Hepatocyte (in vitro differentiated cells): ENCODE measurements around the gene RBM47. TPM values are rescaled to one million over a fixed set of nuclear protein-coding genes. Genes with fewer than 3 reads are reported as not detected.
A peak's percentile ranks its signal among the peaks of the same experiment; 100 is the strongest.

Experiments
- DNase-seq: peaks from one replicate; pipeline ENCODE4 v3.0.0-alpha.2; 2016; ENCODE audit warnings: low spot score
- H2AFZ ChIP-seq: fragments of 200-600 bp; sonication (generic); 2 replicates; pipeline ENCODE4 v1.6.0; 2016; ENCODE audit warnings: antibody characterized with exemption, mild to moderate bottlenecking
- H3K27ac ChIP-seq: fragments of 200-600 bp; sonication (generic); 2 replicates; pipeline ENCODE4 v1.5.1; 2016; ENCODE audit warnings: mild to moderate bottlenecking
- H3K27me3 ChIP-seq: fragments of 200-600 bp; sonication (generic); 2 replicates; pipeline ENCODE4 v1.6.1; 2016
- H3K36me3 ChIP-seq: fragments of 200-600 bp; sonication (generic); replicated peaks from 2 replicates; pipeline ENCODE4 v1.5.1; 2016; ENCODE audit warnings: low read depth; ENCODE audit not compliant: insufficient read depth
- H3K4me1 ChIP-seq: fragments of 200-600 bp; sonication (generic); 2 replicates; pipeline ENCODE4 v1.5.1; 2016; ENCODE audit warnings: mild to moderate bottlenecking, moderate library complexity; ENCODE audit not compliant: insufficient read depth
- H3K4me2 ChIP-seq: fragments of 200-600 bp; sonication (generic); 2 replicates; pipeline ENCODE4 v1.6.0; 2016
- H3K4me3 ChIP-seq: fragments of 200-600 bp; sonication (generic); 2 replicates; pipeline ENCODE4 v1.5.1; 2016; ENCODE audit warnings: mild to moderate bottlenecking
- H3K79me2 ChIP-seq: fragments of 200-600 bp; sonication (generic); 2 replicates; pipeline ENCODE4 v1.6.0; 2017; ENCODE audit warnings: mild to moderate bottlenecking
- H3K9me2 ChIP-seq: fragments of 200-600 bp; sonication (generic); replicated peaks from 2 replicates; pipeline ENCODE4 v1.6.0; 2017; ENCODE audit warnings: mild to moderate bottlenecking; ENCODE audit not compliant: insufficient read depth
- H3K9me3 ChIP-seq: fragments of 200-600 bp; sonication (generic); 2 replicates; pipeline ENCODE4 v1.5.1; 2016; ENCODE audit warnings: low read depth, mild to moderate bottlenecking
- H4K20me1 ChIP-seq: fragments of 200-600 bp; sonication (generic); 2 replicates; pipeline ENCODE4 v1.6.0; 2016; ENCODE audit warnings: mild to moderate bottlenecking; ENCODE audit not compliant: insufficient read depth, poor library complexity, severe bottlenecking
- EZH2 ChIP-seq: fragments of 200-600 bp; sonication (generic); IDR thresholded peaks from 2 replicates; pipeline ENCODE4 v1.6.1; 2016; ENCODE audit warnings: antibody characterized with exemption, mild to moderate bottlenecking, borderline replicate concordance
- EZH2phosphoT487 ChIP-seq: fragments of 200-600 bp; sonication (generic); IDR thresholded peaks from one replicate; pipeline ENCODE4 v1.6.1; 2018; ENCODE audit warnings: antibody characterized with exemption, mild to moderate bottlenecking, low read depth, moderate library complexity; ENCODE audit not compliant: unreplicated experiment, severe bottlenecking
- WGBS: methylation state at CpG from one replicate; pipeline ENCODE4 v1.1.6; 2016; ENCODE audit warnings: low lambda C conversion rate; ENCODE audit errors: missing lambda C conversion rate; 5-methylcytosine and 5-hydroxymethylcytosine counted together
- polyA plus RNA-seq: library from polyadenylated mRNA; unstranded; fragments of >200 nt; fragmentation: Nextera tagmentation; extraction: Ambion mirVana; gene quantifications from 2 replicates; pipeline ENCODE4 v1.2.1, GENCODE V29; 2016
- total RNA-seq: library from RNA; depleted of rRNA; stranded (reverse); fragments of >200 nt; gene quantifications from 2 replicates; pipeline ENCODE4 v1.2.3, GENCODE V29; 2014
- TF ChIP-seq, protein P1 (sequence below): fragments of 200-600 bp; sonication (generic); IDR thresholded peaks from 2 replicates; pipeline ENCODE4 v1.5.1; 2016; ENCODE audit warnings: antibody characterized with exemption, mild to moderate bottlenecking; ENCODE audit not compliant: poor library complexity

Gene RBM47
- total and polyA plus RNA-seq, 2 experiments from 2014 or later: 49.8 to 137 TPM

DNA sequence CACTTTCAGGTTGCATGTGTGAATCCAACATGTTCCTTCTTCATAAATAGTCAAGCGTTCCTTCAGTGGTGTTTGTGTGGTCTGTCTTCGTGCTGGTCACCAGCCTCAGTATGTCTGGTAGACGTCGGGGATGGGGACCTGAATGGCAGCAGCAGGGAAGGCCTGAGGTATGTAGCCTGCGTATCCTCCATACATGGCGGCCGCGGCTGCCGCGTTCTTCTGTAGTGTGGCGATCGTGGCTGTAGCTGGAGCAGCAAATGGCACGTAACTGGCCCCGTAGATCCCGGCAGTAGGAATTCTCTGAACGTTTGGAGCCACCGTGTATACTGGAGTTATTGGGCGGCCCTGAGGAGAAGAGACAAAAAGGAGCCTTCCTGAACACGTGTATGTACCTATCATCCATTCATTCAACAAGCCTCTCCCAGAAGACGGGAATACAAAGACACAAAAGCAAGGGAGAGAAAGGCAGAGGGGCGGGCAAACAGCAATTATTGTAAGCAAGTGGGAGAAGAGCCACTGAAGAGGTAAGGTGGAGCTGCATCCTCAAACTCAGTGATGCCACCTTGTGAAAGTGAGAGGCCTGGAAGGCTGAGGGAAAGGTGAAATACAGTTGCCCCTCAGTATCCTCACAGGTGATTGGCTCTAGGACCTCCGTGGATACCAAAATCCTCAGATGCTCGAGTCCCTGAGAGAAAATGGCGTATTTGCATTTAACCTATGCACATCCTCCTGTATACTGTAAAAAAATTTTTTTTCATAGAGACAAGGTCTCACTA lies 203.7 kb downstream of the RBM47 start:
- Histone ChIP-seq H3K36me3 (no peaks in the 10 kb centered on the region), H4K20me1 (no peaks in the 10 kb centered on the region), H3K9me3 (no peaks in the 10 kb centered on the region), H3K27ac (no peak overlapping the region), H3K4me2 (no peak overlapping the region), H2AFZ (no peak overlapping the region), H3K27me3 (no peaks in the 10 kb centered on the region), H3K4me3 (no peak overlapping the region), H3K9me2 (no peaks in the 10 kb centered on the region), H3K4me1 (peaks cover 5% of the 10 kb centered on the region), H3K79me2 (peaks cover 19% of the 10 kb centered on the region)
- 97% methylated on average over 24 of the region's 24 CpGs for WGBS
- TF ChIP-seq EZH2phosphoT487 (no peak), EZH2 (no peak)
- TF ChIP-seq, protein P1, sequence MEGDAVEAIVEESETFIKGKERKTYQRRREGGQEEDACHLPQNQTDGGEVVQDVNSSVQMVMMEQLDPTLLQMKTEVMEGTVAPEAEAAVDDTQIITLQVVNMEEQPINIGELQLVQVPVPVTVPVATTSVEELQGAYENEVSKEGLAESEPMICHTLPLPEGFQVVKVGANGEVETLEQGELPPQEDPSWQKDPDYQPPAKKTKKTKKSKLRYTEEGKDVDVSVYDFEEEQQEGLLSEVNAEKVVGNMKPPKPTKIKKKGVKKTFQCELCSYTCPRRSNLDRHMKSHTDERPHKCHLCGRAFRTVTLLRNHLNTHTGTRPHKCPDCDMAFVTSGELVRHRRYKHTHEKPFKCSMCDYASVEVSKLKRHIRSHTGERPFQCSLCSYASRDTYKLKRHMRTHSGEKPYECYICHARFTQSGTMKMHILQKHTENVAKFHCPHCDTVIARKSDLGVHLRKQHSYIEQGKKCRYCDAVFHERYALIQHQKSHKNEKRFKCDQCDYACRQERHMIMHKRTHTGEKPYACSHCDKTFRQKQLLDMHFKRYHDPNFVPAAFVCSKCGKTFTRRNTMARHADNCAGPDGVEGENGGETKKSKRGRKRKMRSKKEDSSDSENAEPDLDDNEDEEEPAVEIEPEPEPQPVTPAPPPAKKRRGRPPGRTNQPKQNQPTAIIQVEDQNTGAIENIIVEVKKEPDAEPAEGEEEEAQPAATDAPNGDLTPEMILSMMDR: no peak
- no peak for DNase-seq

DNA sequence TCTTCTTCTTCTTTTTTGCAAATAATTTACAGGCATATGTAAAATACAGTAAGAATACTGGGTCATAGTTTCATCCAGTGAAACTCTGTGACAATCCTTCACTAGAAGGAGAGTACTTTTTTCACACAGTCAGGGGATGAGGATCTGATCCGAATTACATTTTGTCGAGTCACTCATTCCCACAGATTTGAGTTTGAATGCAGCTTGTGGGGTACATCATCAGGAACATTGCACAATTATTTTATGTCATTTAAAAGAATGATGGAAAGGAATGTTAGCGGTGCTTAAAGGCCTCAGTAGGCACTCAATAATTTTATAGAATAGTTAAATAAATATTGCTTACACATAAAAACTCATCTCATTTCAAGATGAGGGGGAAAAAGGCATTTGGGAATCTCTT lies 205.9 kb downstream of the RBM47 start:
- H3K9me2 ChIP-seq: no peaks in the 10 kb centered on the region
- H3K4me2 ChIP-seq: no peak overlapping the region
- peak overlapping the region; percentile 9 for H3K27ac ChIP-seq
- 81% methylated on average over 3 of the region's 3 CpGs for WGBS
- no peak overlapping the region for H3K4me3 ChIP-seq
- H3K27me3 ChIP-seq: no peaks in the 10 kb centered on the region
- H4K20me1 ChIP-seq: no peaks in the 10 kb centered on the region
- H3K9me3 ChIP-seq: no peaks in the 10 kb centered on the region
- no peaks in the 10 kb centered on the region for H3K36me3 ChIP-seq
- H3K79me2 ChIP-seq: peaks cover 9% of the 10 kb centered on the region
- H2AFZ ChIP-seq: no peak overlapping the region
- DNase-seq: no peak
- TF ChIP-seq EZH2 (no peak), EZH2phosphoT487 (no peak)
- TF ChIP-seq, protein P1: no peak
- peaks cover 12% of the 10 kb centered on the region for H3K4me1 ChIP-seq

DNA sequence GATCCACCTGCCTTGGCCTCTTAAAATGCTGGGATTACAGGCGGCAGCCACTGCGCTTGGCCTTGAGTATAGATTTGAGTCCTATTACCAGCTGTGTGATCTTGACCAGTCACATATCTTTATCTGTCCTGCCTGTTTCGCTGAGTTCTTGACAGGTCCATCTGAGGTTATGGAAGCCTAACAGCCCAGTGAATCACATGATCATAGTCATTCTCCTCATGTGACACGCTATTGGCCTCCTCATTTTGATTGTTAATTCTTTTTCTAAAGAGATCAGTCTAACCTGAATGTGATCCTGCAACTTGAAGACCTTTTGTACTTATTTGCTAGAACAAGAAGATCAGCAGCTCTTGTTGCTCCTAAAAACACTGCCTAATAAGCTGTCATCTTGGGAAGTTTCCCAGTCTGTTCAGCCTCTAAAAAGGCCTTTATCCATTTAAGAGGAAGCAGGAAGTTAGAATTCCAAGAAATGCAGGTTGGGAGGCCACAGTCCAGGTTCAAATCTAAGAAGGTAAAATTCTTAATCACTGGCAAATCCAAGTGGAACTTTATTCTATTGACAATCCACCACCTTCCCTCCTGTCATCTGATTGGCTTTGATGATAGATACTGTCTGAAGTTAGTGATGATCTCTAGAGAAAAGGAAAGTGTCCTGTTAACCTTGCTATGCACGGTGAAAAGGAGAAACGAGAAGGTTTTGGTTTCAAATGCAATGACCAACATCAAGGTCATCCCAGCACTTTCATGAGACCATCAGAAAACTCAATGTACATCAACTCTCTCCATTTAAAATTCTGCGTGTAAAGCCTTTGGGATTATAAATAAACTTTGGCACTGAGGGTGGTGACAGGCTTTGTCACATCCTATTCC lies 207.6 kb downstream of the RBM47 start:
- Histone ChIP-seq H3K36me3 (no peaks in the 10 kb centered on the region), H3K4me3 (no peak overlapping the region), H4K20me1 (no peaks in the 10 kb centered on the region), H2AFZ (no peak overlapping the region), H3K79me2 (peaks cover 3% of the 10 kb centered on the region), H3K27ac (peak overlapping the region; percentile 42), H3K9me2 (no peaks in the 10 kb centered on the region), H3K27me3 (no peaks in the 10 kb centered on the region), H3K9me3 (no peaks in the 10 kb centered on the region), H3K4me1 (peaks cover 20% of the 10 kb centered on the region), H3K4me2 (no peak overlapping the region)
- WGBS: 93% methylated on average over 7 of the region's 7 CpGs
- DNase-seq: no peak
- TF ChIP-seq, protein P1: no peak
- TF ChIP-seq EZH2 (no peak), EZH2phosphoT487 (no peak)
